Prostate gland (tissue), 2 donors: ENCODE results near the gene BABAM2. TPM values are rescaled to one million over a fixed set of nuclear protein-coding genes. Genes with fewer than 3 reads are reported as not detected.
"Not testable (repeated sequence)": the region's sequence is repeated elsewhere in the genome, so short reads cannot be mapped to it uniquely, and the experiment has no call there.

ENCODE experiments used
- DNase-seq: peaks from one replicate; pipeline ENCODE4 v3.0.0-alpha.2; 2019; ENCODE audit warnings: low spot score
- H3K27ac ChIP-seq, 2 donors: fragments of 200-600 bp; sonication (generic); 2 replicates each; pipeline ENCODE4 v1.5.1; 2017 to 2019
- H3K27me3 ChIP-seq: fragments of 200-600 bp; sonication (generic); replicated peaks from 2 replicates; pipeline ENCODE4 v1.5.1; 2019; ENCODE audit not compliant: insufficient read depth
- H3K36me3 ChIP-seq, 2 donors: fragments of 200-600 bp; sonication (generic); 1 replicate in 1 of 2; 2 replicates in 1 of 2; pipeline versions ENCODE4 v1.5.1 to v1.8.1; 2017 to 2019
- H3K4me1 ChIP-seq: fragments of 200-600 bp; sonication (generic); replicated peaks from 2 replicates; pipeline ENCODE4 v1.5.1; 2019
- H3K4me3 ChIP-seq, 2 donors: fragments of 200-600 bp; sonication (generic); 2 replicates each; pipeline ENCODE4 v1.5.1; 2017 to 2019
- H3K9me3 ChIP-seq: fragments of 200-600 bp; sonication (generic); 2 replicates; pipeline ENCODE4 v1.5.1; 2017
- CTCF ChIP-seq, 4 experiments: fragments of 200-600 bp in 2 of 4; fragments of 450-650 bp in 2 of 4; sonication (generic) in 2 of 4; IDR thresholded peaks; 1 replicate in 3 of 4; 2 replicates in 1 of 4; pipeline ENCODE4 v1.5.1; 2016 to 2019; ENCODE audit warnings: antibody characterized with exemption in 4 of 4, mild to moderate bottlenecking in 2 of 4, moderate library complexity in 2 of 4
- POLR2A ChIP-seq: fragments of 450-650 bp; IDR thresholded peaks from one replicate; pipeline ENCODE4 v1.6.1; 2016; ENCODE audit warnings: antibody characterized with exemption, mild to moderate bottlenecking
- POLR2AphosphoS5 ChIP-seq: sonication (generic); formaldehyde crosslinking; IDR thresholded peaks from one replicate; pipeline ENCODE4 v1.6.1; 2017; ENCODE audit warnings: antibody characterized with exemption
- WGBS: methylation state at CpG from one replicate; pipeline ENCODE4 v1.1.5; 2018; 5-methylcytosine and 5-hydroxymethylcytosine counted together
- intact Hi-C: fragments of 100-400 bp; cut with DNase I; formaldehyde crosslinking; loops from one replicate; pipeline ENCODE4 v1.14.2; 2022
- total RNA-seq, 2 donors: library from RNA; depleted of rRNA; stranded (reverse); fragments of >200 nt; gene quantifications; one replicate each; pipeline ENCODE4 v1.1.0, GENCODE V29; 2016

Gene BABAM2
- total RNA-seq, 2 donors from 2014 or later, result 35.8 to 37.3 TPM

- DNase-seq, result no peak
- Histone ChIP-seq H3K27ac (no peak overlapping the region), H3K27me3 (no peaks in the 10 kb centered on the region), H3K4me1 (no peaks in the 10 kb centered on the region), H3K36me3 (no peaks in the 10 kb centered on the region), H3K9me3 (no peaks in the 10 kb centered on the region), H3K4me3 (no peak overlapping the region)
- TF ChIP-seq POLR2A, result no peak
- TF ChIP-seq CTCF (IDR thresholded peaks at IDR 0.05), result no peak
- TF ChIP-seq POLR2AphosphoS5, result no peak
- WGBS, result 88% methylated on average over 19 of the region's 19 CpGs
- intact Hi-C loops, result no loop called here
Measured at GRCh38 chr2:28367667-28368356, 477.3 kb downstream of the BABAM2 start.

- WGBS, result over 99% methylated on average over 9 of the region's 9 CpGs
- intact Hi-C loops, result no loop called here
- Histone ChIP-seq H3K27me3 (no peaks in the 10 kb centered on the region), H3K4me1 (no peaks in the 10 kb centered on the region), H3K36me3 (no peaks in the 10 kb centered on the region), H3K27ac (no peak overlapping the region), H3K9me3 (no peaks in the 10 kb centered on the region), H3K4me3 (no peak overlapping the region)
- no peak for DNase-seq
- TF ChIP-seq POLR2A (no peak), CTCF (IDR thresholded peaks at IDR 0.05) (no peak), POLR2AphosphoS5 (no peak)
Measured at GRCh38 chr2:28368357-28368798, 477.8 kb downstream of the BABAM2 start.

- Histone ChIP-seq H3K4me3 (no peak overlapping the region), H3K27ac (no peak overlapping the region), H3K27me3 (no peaks in the 10 kb centered on the region), H3K36me3 (no peaks in the 10 kb centered on the region), H3K4me1 (no peaks in the 10 kb centered on the region), H3K9me3 (no peaks in the 10 kb centered on the region)
- no peak for DNase-seq
- WGBS, result 69% methylated on average over 5 of the region's 5 CpGs
- intact Hi-C loops, result no loop called here
- no peak for TF ChIP-seq POLR2A
- no peak for TF ChIP-seq CTCF (IDR thresholded peaks at IDR 0.05)
- TF ChIP-seq POLR2AphosphoS5, result no peak
Measured at GRCh38 chr2:28369358-28369757, 478.8 kb downstream of the BABAM2 start.

- intact Hi-C loops, result no loop called here
- DNase-seq, result no peak
- TF ChIP-seq CTCF (IDR thresholded peaks at IDR 0.05) (no peak), POLR2A (no peak), POLR2AphosphoS5 (no peak)
- Histone ChIP-seq H3K4me1 (no peaks in the 10 kb centered on the region), H3K36me3 (no peaks in the 10 kb centered on the region), H3K9me3 (no peaks in the 10 kb centered on the region), H3K4me3 (no peak overlapping the region), H3K27me3 (no peaks in the 10 kb centered on the region), H3K27ac (no peak overlapping the region)
- WGBS, result 93% methylated on average over 3 of the region's 3 CpGs
Measured at GRCh38 chr2:28370354-28370753, 479.8 kb downstream of the BABAM2 start.

- WGBS, result 59% methylated on average over 4 of the region's 4 CpGs
- H3K27ac ChIP-seq, H3K4me3 ChIP-seq, DNase-seq, H3K27me3 ChIP-seq, H3K36me3 ChIP-seq, H3K9me3 ChIP-seq, intact Hi-C loops, H3K4me1 ChIP-seq: not testable (repeated sequence)
Measured at GRCh38 chr2:28371728-28372127, 481.2 kb downstream of the BABAM2 start.
